ENCODE measurements around the gene ARHGAP42.

ARHGAP42 gene

GRCh38 chr11:100872951-100873740, 186.1 kb downstream of the ARHGAP42 start:
- no peak for TF ChIP-seq CTCF (IDR thresholded peaks at IDR 0.05; ENCODE audit: insufficient read depth, low read length, missing control alignments)
- POLR2A ChIA-PET, result no interaction called here
- CTCF ChIA-PET, result interaction anchor here (0.6 to 2.0 kb wide), 2 partner anchors 16 to 191 kb away, joined by 3 to 6 read pairs; no protein-coding TSS in a partner anchor
- DNase-seq (ENCODE audit: low read depth, low spot score), result no peak
- H3K4me3 ChIP-seq (ENCODE audit: low read depth, low read length), result no peak overlapping the region

GRCh38 chr11:100874203-100874602, 187.1 kb downstream of the ARHGAP42 start:
- H3K4me3 ChIP-seq (ENCODE audit: low read depth, low read length), result no peak overlapping the region
- CTCF ChIA-PET, result interaction anchor here (1.0 to 2.0 kb wide), 2 partner anchors 9 to 192 kb away, joined by 4 to 6 read pairs; no protein-coding TSS in a partner anchor
- POLR2A ChIA-PET, result no interaction called here
- DNase-seq (ENCODE audit: low read depth, low spot score), result no peak
- TF ChIP-seq CTCF (IDR thresholded peaks at IDR 0.05; ENCODE audit: insufficient read depth, low read length, missing control alignments), result no peak

- ChIA-PET CTCF (interaction anchor here (1.9 kb wide), 1 partner anchor 194 kb away, joined by 6 read pairs; no protein-coding TSS in a partner anchor), POLR2A (no interaction called here)
- H3K4me3 ChIP-seq (ENCODE audit: low read depth, low read length), result no peak overlapping the region
- DNase-seq (ENCODE audit: low read depth, low spot score), result no peak
- no peak for TF ChIP-seq CTCF (IDR thresholded peaks at IDR 0.05; ENCODE audit: insufficient read depth, low read length, missing control alignments)
Measured at GRCh38 chr11:100875521-100875869, 188.4 kb downstream of the ARHGAP42 start.

- CTCF ChIA-PET, result interaction anchor here (0.7 to 3.2 kb wide), 8 partner anchors 9 to 195 kb away, joined by 3 to 8 read pairs (median 4); no protein-coding TSS in a partner anchor
Measured at GRCh38 chr11:100876815-100877520, 189.9 kb downstream of the ARHGAP42 start.

GRCh38 chr11:100878474-100878873, 191.4 kb downstream of the ARHGAP42 start:
- no peak overlapping the region for H3K4me3 ChIP-seq (ENCODE audit: low read depth, low read length)
- POLR2A ChIA-PET, result no interaction called here
- peak; percentile 81 for DNase-seq (ENCODE audit: low read depth, low spot score)
- no peak for TF ChIP-seq CTCF (IDR thresholded peaks at IDR 0.05; ENCODE audit: insufficient read depth, low read length, missing control alignments)
- CTCF ChIA-PET, result interaction anchor here (0.7 to 3.2 kb wide), 6 partner anchors 9 to 196 kb away, joined by 3 to 8 read pairs (median 4); no protein-coding TSS in a partner anchor

More at GRCh38 chr11:100876815-100877520, 189.9 kb downstream of the ARHGAP42 start:
- TF ChIP-seq CTCF (IDR thresholded peaks at IDR 0.05; ENCODE audit: insufficient read depth, low read length, missing control alignments), result no peak
- POLR2A ChIA-PET, result interaction anchor here (0.6 to 1.2 kb wide), 4 partner anchors 12 to 49 kb away, joined by 3 to 4 read pairs (median 3); no protein-coding TSS in a partner anchor
- no peak overlapping the region for H3K4me3 ChIP-seq (ENCODE audit: low read depth, low read length)
- DNase-seq (ENCODE audit: low read depth, low spot score), result peak; percentile 96

GRCh38 chr11:100882957-100883356, 195.9 kb downstream of the ARHGAP42 start:
- H3K4me3 ChIP-seq (ENCODE audit: low read depth, low read length), result no peak overlapping the region
- DNase-seq (ENCODE audit: low read depth, low spot score), result no peak
- ChIA-PET CTCF (no interaction called here), POLR2A (no interaction called here)
- TF ChIP-seq CTCF (IDR thresholded peaks at IDR 0.05; ENCODE audit: insufficient read depth, low read length, missing control alignments), result no peak

Data from AG04449 (cell line).